Prostate gland (tissue), 2 donors: ENCODE data around the gene DNAJB5.

Experiments
- POLR2A ChIP-seq: fragments of 450-650 bp; IDR thresholded peaks from one replicate; pipeline ENCODE4 v1.6.1; 2016; ENCODE audit warnings: antibody characterized with exemption, mild to moderate bottlenecking
- TF ChIP-seq, protein P1 (sequence below), 4 experiments: fragments of 200-600 bp in 2 of 4; fragments of 450-650 bp in 2 of 4; sonication (generic) in 2 of 4; IDR thresholded peaks; 1 replicate in 3 of 4; 2 replicates in 1 of 4; pipeline ENCODE4 v1.5.1; 2016 to 2019; ENCODE audit warnings: antibody characterized with exemption in 4 of 4, mild to moderate bottlenecking in 2 of 4, moderate library complexity in 2 of 4

GRCh38 chr9:34997379-34997781 lies 7.8 kb downstream of the DNAJB5 start:
- no peak for TF ChIP-seq POLR2A
- TF ChIP-seq, protein P1, sequence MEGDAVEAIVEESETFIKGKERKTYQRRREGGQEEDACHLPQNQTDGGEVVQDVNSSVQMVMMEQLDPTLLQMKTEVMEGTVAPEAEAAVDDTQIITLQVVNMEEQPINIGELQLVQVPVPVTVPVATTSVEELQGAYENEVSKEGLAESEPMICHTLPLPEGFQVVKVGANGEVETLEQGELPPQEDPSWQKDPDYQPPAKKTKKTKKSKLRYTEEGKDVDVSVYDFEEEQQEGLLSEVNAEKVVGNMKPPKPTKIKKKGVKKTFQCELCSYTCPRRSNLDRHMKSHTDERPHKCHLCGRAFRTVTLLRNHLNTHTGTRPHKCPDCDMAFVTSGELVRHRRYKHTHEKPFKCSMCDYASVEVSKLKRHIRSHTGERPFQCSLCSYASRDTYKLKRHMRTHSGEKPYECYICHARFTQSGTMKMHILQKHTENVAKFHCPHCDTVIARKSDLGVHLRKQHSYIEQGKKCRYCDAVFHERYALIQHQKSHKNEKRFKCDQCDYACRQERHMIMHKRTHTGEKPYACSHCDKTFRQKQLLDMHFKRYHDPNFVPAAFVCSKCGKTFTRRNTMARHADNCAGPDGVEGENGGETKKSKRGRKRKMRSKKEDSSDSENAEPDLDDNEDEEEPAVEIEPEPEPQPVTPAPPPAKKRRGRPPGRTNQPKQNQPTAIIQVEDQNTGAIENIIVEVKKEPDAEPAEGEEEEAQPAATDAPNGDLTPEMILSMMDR (IDR thresholded peaks at IDR 0.05), result no peak
